HuH-7.5 (cell line): ENCODE results near the gene RASA1.
"Not testable (repeated sequence)": the region's sequence is repeated elsewhere in the genome, so short reads cannot be mapped to it uniquely, and the experiment has no call there.

Experiments used
- DNase-seq: peaks from one replicate; pipeline ENCODE4 v3.0.0; 2011; ENCODE audit warnings: low spot score

The RASA1 gene

DNA sequence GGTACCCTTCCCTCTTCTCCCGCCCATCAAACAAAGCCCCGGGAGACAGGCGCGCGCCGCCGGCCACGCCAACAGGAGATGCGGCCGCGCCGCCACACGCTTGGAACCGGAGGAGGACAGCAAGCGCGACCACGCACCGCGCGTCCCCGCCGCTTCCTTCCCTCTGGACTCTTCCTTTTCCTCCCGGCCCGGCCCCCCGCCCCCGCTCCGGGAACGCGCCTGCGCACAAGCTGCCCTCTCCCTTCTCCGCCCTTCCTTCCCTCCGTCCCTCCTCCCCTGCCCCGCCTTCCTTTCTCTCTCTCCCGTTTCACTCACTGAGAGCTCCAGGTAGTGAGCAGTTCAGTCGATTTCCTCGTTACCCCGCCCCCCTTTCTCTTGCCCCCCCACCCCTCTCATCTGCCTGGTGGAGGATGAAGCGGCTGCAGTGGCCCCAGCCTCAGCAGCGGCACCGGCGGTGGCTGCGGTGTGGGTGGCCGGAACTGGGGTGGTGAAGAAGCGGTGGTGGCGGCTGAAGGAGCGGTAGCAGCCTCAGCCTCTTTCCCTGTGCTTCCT is at the start of gene RASA1:
Gene RASA1 (plus strand): TSS at position 310 of the 552 bp plus-strand sequence. CDS start 569 bp downstream, outside the sequence.
- DNase-seq, result peak; percentile 73

DNA sequence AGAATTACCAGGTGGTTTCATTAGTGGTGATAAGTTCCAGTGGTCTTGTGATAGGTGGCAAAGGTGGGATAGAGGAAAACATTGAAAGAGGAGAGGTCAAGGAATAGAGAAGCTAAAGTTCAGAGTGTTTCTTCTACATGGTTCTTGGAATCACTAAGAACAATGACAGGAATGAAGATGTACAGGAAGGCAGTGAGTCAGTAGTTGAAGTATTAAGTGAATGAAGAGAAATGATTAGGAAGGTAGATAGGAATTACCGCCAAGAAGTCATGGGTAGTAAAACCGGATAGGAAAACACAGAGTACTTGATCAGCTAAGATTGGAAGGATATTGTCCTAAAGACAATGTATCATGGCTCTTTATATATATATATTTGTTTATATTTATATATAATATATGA is 37.9 kb upstream of the RASA1 start:
- no peak for DNase-seq

GRCh38 chr5:87231037-87231808 is 36.5 kb upstream of the RASA1 start:
- DNase-seq, result no peak

DNA sequence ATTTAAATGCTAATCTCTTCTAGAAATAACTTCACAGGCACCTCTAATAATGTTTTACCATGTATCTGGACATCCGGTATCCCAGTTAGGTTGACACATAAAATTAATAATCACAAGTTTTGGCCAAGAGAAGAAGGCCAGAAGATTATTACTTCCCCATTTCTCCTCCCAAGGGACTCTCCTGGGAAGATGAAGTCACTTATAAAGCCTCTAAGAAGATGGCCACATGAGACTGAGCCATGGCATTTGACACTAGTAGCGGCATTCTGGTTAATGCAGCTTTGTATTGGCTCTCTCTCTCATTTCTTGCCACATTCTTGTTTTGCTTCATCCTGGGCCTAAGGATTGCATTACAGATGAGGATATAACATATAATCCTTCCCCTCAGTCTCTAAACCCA is 34.5 kb upstream of the RASA1 start:
- DNase-seq, result no peak

DNA sequence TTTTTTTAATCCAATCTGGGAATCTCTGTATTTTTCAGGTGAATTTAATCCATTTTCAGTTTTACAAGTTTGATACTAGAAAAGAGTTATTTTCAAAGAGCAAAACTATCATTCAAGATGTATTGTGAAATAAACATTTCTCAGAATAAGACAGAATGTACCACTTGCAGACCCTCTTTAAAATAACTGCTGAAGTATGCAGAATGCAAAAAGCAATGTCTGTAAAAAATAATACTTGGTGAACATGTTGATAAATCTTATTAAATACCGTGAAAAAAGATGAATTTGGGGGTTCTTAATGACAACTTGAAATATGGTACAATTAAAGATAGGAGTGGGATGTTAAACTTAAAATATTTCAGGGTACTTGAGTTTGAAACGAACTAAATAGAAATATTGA is 26.1 kb upstream of the RASA1 start:
- DNase-seq, result no peak

- DNase-seq, result no peak
Observed at GRCh38 chr5:87242242-87242641, 25.4 kb upstream of the RASA1 start.

- DNase-seq, result no peak
Observed at GRCh38 chr5:87243161-87243844, 24.4 kb upstream of the RASA1 start.

DNA sequence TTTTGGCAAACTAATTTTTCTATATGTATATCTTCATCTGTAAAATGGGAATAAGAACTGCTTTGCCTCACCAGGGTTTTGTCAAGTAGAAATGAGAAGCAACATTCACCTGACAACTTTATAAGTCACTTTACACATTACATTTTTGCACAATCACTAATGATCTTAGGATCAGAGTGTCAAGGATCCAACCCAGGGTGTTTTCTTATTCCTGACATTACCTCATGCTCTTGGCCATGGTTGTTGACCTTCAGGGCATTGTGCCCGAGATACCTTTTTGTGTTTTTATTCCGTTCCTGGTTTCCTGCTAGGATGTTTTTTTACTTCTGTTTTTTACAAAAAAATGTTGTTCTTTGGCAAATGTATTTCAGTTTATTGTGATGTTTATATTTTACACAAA is 22.2 kb upstream of the RASA1 start:
- DNase-seq, result no peak

GRCh38 chr5:87246061-87246460 is 21.6 kb upstream of the RASA1 start:
- no peak for DNase-seq

DNA sequence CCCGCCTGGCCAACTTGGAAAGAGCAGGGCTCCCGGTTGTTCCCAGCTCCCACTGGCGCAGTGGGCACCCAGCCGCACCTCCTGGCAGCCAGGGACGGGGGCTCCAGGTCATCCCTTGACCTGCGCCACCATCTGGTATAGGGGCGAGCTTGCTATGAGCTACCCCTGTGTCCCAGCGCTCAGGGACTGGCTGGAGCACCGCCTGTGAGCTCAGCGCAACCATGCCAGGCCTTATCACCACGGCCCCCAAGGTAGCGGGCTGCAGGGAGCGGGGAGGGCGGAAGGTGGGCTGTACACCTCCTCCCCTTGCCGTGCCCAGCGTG is 15.4 kb upstream of the RASA1 start:
- DNase-seq, result no peak

- DNase-seq, result no peak
Observed at GRCh38 chr5:87254035-87254434, 13.6 kb upstream of the RASA1 start.

GRCh38 chr5:87258507-87258906 is 9.2 kb upstream of the RASA1 start:
- no peak for DNase-seq

GRCh38 chr5:87260604-87261192 is 7.0 kb upstream of the RASA1 start:
- no peak for DNase-seq

- DNase-seq, result no peak
Observed at GRCh38 chr5:87263498-87263897, 4.2 kb upstream of the RASA1 start.

GRCh38 chr5:87266914-87267573 is 639 bp upstream of the RASA1 start:
- DNase-seq, result no peak

GRCh38 chr5:87268126-87268969 is 665 bp downstream of the RASA1 start:
- peak; percentile 40 for DNase-seq

- DNase-seq, result no peak
Observed at GRCh38 chr5:87268970-87269377, 1.3 kb downstream of the RASA1 start.

- not testable (repeated sequence) for DNase-seq
Observed at GRCh38 chr5:87270888-87271287, 3.2 kb downstream of the RASA1 start.

DNA sequence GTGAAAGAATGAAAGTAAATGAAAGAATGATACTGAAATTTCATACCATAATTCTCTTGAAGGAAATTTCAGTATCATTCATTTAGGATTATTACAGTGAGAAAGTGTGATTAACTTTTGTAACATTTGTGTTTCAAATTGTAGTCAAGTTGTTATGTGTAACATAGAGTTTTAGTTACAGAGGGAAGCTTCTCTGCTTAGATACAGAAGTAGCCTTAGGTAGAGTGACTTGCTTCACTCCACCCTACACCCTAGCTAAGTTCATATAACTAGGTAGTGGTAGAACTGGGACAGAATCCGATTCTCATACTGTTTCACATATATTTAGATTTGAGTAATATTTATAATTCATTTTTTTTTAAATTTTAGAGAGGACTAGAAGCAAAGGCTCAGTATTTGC is 9.0 kb downstream of the RASA1 start:
- DNase-seq, result no peak

- DNase-seq, result no peak
Observed at GRCh38 chr5:87277279-87277835, 9.7 kb downstream of the RASA1 start.

- DNase-seq, result no peak
Observed at GRCh38 chr5:87278590-87279100, 11.0 kb downstream of the RASA1 start.
